ENCODE results near the gene METTL13. TPM values are rescaled to one million over a fixed set of nuclear protein-coding genes. Genes with fewer than 3 reads are reported as not detected.

Gene METTL13
- 40.5 and 64.3 TPM in 2 replicates for total RNA-seq (2014; rRNA removed; shearing (Covaris generic))

- peak; percentile 99 for DNase-seq (ENCODE audit: low spot score)
- in situ Hi-C loops (cut with HindIII; ENCODE audit: low sequenced_read_pairs): no loop called here
Observed at GRCh38 chr1:171781176-171781875, at the start of gene METTL13. Gene METTL13 (plus strand): TSS chr1:171781660. CDS start chr1:171781968, 308 bp downstream.

GRCh38 chr1:171736196-171736595 is 45.3 kb upstream of the METTL13 start:
- in situ Hi-C loops (cut with HindIII; ENCODE audit: low sequenced_read_pairs): no loop called here

GRCh38 chr1:171738911-171739310 is 42.5 kb upstream of the METTL13 start:
- DNase-seq (ENCODE audit: low spot score): no peak
- in situ Hi-C loops (cut with HindIII; ENCODE audit: low sequenced_read_pairs): no loop called here

More at GRCh38 chr1:171736196-171736595, 45.3 kb upstream of the METTL13 start:
- DNase-seq (ENCODE audit: low spot score): no peak

GRCh38 chr1:171739656-171740055 is 41.8 kb upstream of the METTL13 start:
- in situ Hi-C loops (cut with HindIII; ENCODE audit: low sequenced_read_pairs): no loop called here
- DNase-seq (ENCODE audit: low spot score): no peak

GRCh38 chr1:171740356-171740863 is 41.0 kb upstream of the METTL13 start:
- in situ Hi-C loops (cut with HindIII; ENCODE audit: low sequenced_read_pairs): no loop called here
- DNase-seq (ENCODE audit: low spot score): no peak

GRCh38 chr1:171740987-171741871 is 40.2 kb upstream of the METTL13 start:
- DNase-seq (ENCODE audit: low spot score): peak; percentile 78
- in situ Hi-C loops (cut with HindIII; ENCODE audit: low sequenced_read_pairs): no loop called here

GRCh38 chr1:171741872-171742576 is 39.4 kb upstream of the METTL13 start, which contains the start of gene VAMP4:
Gene VAMP4 (minus strand): TSS chr1:171742065. CDS start chr1:171738414, 3,651 bp downstream.
- peak; percentile 90 for DNase-seq (ENCODE audit: low spot score)

GRCh38 chr1:171742577-171742922 is 38.9 kb upstream of the METTL13 start:
- DNase-seq (ENCODE audit: low spot score): peak; percentile 80
- in situ Hi-C loops (cut with HindIII; ENCODE audit: low sequenced_read_pairs): no loop called here

More at GRCh38 chr1:171741872-171742576, 39.4 kb upstream of the METTL13 start, which contains the start of gene VAMP4:
- in situ Hi-C loops (cut with HindIII; ENCODE audit: low sequenced_read_pairs): no loop called here

GRCh38 chr1:171743081-171743870 is 38.2 kb upstream of the METTL13 start:
- DNase-seq (ENCODE audit: low spot score): peak; percentile 59
- in situ Hi-C loops (cut with HindIII; ENCODE audit: low sequenced_read_pairs): no loop called here

- DNase-seq (ENCODE audit: low spot score): no peak
- in situ Hi-C loops (cut with HindIII; ENCODE audit: low sequenced_read_pairs): no loop called here
Observed at GRCh38 chr1:171744986-171745385, 36.5 kb upstream of the METTL13 start.

- in situ Hi-C loops (cut with HindIII; ENCODE audit: low sequenced_read_pairs): no loop called here
- no peak for DNase-seq (ENCODE audit: low spot score)
Observed at GRCh38 chr1:171748651-171749050, 32.8 kb upstream of the METTL13 start.

- in situ Hi-C loops (cut with HindIII; ENCODE audit: low sequenced_read_pairs): no loop called here
- DNase-seq (ENCODE audit: low spot score): no peak
Observed at GRCh38 chr1:171751221-171751620, 30.2 kb upstream of the METTL13 start.

GRCh38 chr1:171753182-171753581 is 28.3 kb upstream of the METTL13 start:
- in situ Hi-C loops (cut with HindIII; ENCODE audit: low sequenced_read_pairs): no loop called here
- DNase-seq (ENCODE audit: low spot score): no peak

- in situ Hi-C loops (cut with HindIII; ENCODE audit: low sequenced_read_pairs): no loop called here
- no peak for DNase-seq (ENCODE audit: low spot score)
Observed at GRCh38 chr1:171753685-171754352, 27.6 kb upstream of the METTL13 start.

GRCh38 chr1:171754353-171754705 is 27.1 kb upstream of the METTL13 start:
- no peak for DNase-seq (ENCODE audit: low spot score)
- in situ Hi-C loops (cut with HindIII; ENCODE audit: low sequenced_read_pairs): no loop called here

GRCh38 chr1:171754971-171755370 is 26.5 kb upstream of the METTL13 start:
- no peak for DNase-seq (ENCODE audit: low spot score)
- in situ Hi-C loops (cut with HindIII; ENCODE audit: low sequenced_read_pairs): no loop called here

- DNase-seq (ENCODE audit: low spot score): no peak
- in situ Hi-C loops (cut with HindIII; ENCODE audit: low sequenced_read_pairs): no loop called here
Observed at GRCh38 chr1:171756856-171757255, 24.6 kb upstream of the METTL13 start.

- no peak for DNase-seq (ENCODE audit: low spot score)
- in situ Hi-C loops (cut with HindIII; ENCODE audit: low sequenced_read_pairs): no loop called here
Observed at GRCh38 chr1:171758011-171758410, 23.4 kb upstream of the METTL13 start.
